DND-41 (cell line): ENCODE results near the gene DDX60.
"Not testable (repeated sequence)": the region's sequence is repeated elsewhere in the genome, so short reads cannot be mapped to it uniquely, and the experiment has no call there.

ENCODE experiments used
- ATAC-seq: fragments of 200-7000 bp; cut with Tn5 transposase; 3 replicates; pipeline ENCODE4 v1.9.1; 2021; ENCODE audit warnings: low read depth; ENCODE audit not compliant: insufficient read depth
- DNase-seq: peaks from one replicate; pipeline ENCODE4 v3.0.0-alpha.2; 2020
- H2AFZ ChIP-seq: 2 replicates; pipeline ENCODE4 v1.6.0; 2012; ENCODE audit warnings: low read depth, low read length
- H3K27ac ChIP-seq: 2 replicates; pipeline ENCODE4 v1.5.1; 2012; ENCODE audit warnings: low read length, inconsistent platforms
- H3K27me3 ChIP-seq: fragments of 200-600 bp; sonication (generic); 2 replicates; pipeline ENCODE4 v1.6.0; 2012; ENCODE audit warnings: low read length, mild to moderate bottlenecking, inconsistent platforms; ENCODE audit not compliant: insufficient read depth, poor library complexity
- H3K36me3 ChIP-seq: 2 replicates; pipeline ENCODE4 v1.5.1; 2012; ENCODE audit warnings: low read length, inconsistent platforms; ENCODE audit not compliant: insufficient read depth
- H3K4me1 ChIP-seq: 2 replicates; pipeline ENCODE4 v1.5.1; 2012; ENCODE audit warnings: mild to moderate bottlenecking, low read length; ENCODE audit not compliant: insufficient read depth
- H3K4me2 ChIP-seq: 2 replicates; pipeline ENCODE4 v1.6.0; 2012; ENCODE audit warnings: mild to moderate bottlenecking, moderate library complexity, low read length, inconsistent platforms; ENCODE audit not compliant: insufficient read depth
- H3K4me3 ChIP-seq, 2 experiments: fragments of 200-600 bp in 1 of 2; shearing (Covaris generic) in 1 of 2; 2 replicates each; pipeline ENCODE4 v1.5.1; 2012 to 2016; ENCODE audit warnings: inconsistent platforms in 2 of 2, low read length in 2 of 2, mild to moderate bottlenecking in 2 of 2, low read depth in 1 of 2, moderate library complexity in 1 of 2
- H3K79me2 ChIP-seq: 2 replicates; pipeline ENCODE4 v1.6.0; 2012; ENCODE audit warnings: low read length, inconsistent platforms; ENCODE audit not compliant: insufficient read depth
- H3K9ac ChIP-seq: 2 replicates; pipeline ENCODE4 v1.6.0; 2012; ENCODE audit warnings: low read depth, mild to moderate bottlenecking, inconsistent platforms, low read length, moderate library complexity
- H3K9me3 ChIP-seq: 2 replicates; pipeline ENCODE4 v1.5.1; 2012; ENCODE audit warnings: low read length, moderate library complexity, mild to moderate bottlenecking, inconsistent platforms; ENCODE audit not compliant: insufficient read depth, severe bottlenecking
- H4K20me1 ChIP-seq: 2 replicates; pipeline ENCODE4 v1.6.0; 2012; ENCODE audit warnings: low read length; ENCODE audit not compliant: insufficient read depth
- EZH2 ChIP-seq: IDR thresholded peaks from 3 replicates; pipeline ENCODE4 v1.6.1; 2012; ENCODE audit warnings: borderline replicate concordance, low read depth, mild to moderate bottlenecking, moderate library complexity, low read length, inconsistent platforms; ENCODE audit not compliant: severe bottlenecking
- TF ChIP-seq, protein P1 (sequence below): IDR thresholded peaks from 2 replicates; pipeline ENCODE4 v1.5.1; 2012; ENCODE audit warnings: borderline replicate concordance, low read length, moderate library complexity, mild to moderate bottlenecking; ENCODE audit not compliant: poor library complexity, severe bottlenecking; ENCODE audit errors: extremely low read depth

DDX60 gene

DNA sequence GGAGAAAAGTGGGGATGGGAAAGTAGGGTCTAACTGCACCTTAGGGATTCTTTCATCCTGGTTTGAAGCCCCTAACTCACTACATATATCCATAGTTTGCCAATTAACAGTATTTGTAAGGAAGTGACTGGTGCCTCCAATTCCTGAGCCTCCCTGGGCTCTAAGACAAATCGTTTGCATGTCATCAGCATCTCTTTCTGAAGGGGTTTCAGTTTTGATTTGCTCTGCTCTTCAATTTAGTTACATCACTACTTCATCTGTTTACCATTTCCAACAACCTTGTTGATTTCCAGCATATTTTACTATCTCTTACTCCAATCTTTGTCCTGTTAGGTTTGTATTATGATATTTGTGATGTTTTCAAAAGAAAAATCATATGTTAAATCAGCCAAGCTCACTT, 15.5 kb upstream of the DDX60 start:
- H3K27ac ChIP-seq, result no peak overlapping the region
- ATAC-seq, result no peak
- H3K9ac ChIP-seq, result no peak overlapping the region
- H3K4me1 ChIP-seq, result no peaks in the 10 kb centered on the region
- no peak overlapping the region for H2AFZ ChIP-seq
- H3K4me3 ChIP-seq, result no peak overlapping the region
- no peaks in the 10 kb centered on the region for H4K20me1 ChIP-seq
- H3K4me2 ChIP-seq, result no peak overlapping the region
- H3K79me2 ChIP-seq, result no peaks in the 10 kb centered on the region
- no peak for DNase-seq
- H3K36me3 ChIP-seq, result no peaks in the 10 kb centered on the region
- no peaks in the 10 kb centered on the region for H3K9me3 ChIP-seq
- no peak for TF ChIP-seq EZH2
- TF ChIP-seq, protein P1, sequence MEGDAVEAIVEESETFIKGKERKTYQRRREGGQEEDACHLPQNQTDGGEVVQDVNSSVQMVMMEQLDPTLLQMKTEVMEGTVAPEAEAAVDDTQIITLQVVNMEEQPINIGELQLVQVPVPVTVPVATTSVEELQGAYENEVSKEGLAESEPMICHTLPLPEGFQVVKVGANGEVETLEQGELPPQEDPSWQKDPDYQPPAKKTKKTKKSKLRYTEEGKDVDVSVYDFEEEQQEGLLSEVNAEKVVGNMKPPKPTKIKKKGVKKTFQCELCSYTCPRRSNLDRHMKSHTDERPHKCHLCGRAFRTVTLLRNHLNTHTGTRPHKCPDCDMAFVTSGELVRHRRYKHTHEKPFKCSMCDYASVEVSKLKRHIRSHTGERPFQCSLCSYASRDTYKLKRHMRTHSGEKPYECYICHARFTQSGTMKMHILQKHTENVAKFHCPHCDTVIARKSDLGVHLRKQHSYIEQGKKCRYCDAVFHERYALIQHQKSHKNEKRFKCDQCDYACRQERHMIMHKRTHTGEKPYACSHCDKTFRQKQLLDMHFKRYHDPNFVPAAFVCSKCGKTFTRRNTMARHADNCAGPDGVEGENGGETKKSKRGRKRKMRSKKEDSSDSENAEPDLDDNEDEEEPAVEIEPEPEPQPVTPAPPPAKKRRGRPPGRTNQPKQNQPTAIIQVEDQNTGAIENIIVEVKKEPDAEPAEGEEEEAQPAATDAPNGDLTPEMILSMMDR, result no peak
- H3K27me3 ChIP-seq, result no peaks in the 10 kb centered on the region

DNA sequence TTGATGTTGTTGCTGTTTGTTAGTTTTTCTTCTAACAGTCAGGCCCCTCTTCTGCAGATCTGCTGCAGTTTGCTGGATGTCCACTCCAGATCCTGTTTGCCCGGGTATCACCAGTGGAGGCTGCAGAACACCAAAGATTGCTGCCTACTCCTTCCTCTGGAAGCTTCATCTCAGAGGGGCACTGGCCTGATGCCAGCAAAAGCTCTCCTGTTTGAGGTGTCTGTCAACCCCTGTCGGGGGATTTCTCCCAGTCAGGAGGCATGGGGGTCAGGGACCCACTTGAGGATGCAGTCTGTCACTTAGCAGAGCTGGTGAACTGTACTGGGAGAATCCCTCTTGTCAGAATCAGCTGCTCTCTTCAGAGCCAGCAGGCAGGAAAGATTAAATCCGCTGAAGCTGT, 12.0 kb upstream of the DDX60 start:
- not testable (repeated sequence) for H4K20me1 ChIP-seq, ATAC-seq, H3K36me3 ChIP-seq, H3K4me3 ChIP-seq, H3K4me2 ChIP-seq, H3K4me1 ChIP-seq, H3K9me3 ChIP-seq, H3K9ac ChIP-seq, H2AFZ ChIP-seq, H3K27me3 ChIP-seq, DNase-seq, H3K27ac ChIP-seq, H3K79me2 ChIP-seq

DNA sequence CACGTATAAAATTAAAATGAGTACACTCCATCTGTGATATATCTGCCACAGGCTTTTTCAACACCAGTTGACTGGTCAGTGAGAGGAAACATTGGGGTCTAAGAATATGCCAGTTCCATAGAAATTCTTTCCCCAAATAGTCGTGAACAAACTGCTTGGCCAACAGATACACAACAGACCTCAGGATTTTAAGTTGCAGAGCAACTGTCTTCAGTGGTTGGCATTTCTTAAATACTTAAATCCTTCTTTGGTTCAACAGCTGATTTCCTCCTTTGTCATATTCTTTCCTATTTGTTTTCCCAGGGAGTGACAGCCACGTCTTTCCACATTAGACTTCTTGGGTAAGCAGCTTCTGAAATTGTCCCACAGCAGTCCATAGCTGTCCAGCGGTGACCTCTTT, 7.0 kb upstream of the DDX60 start:
- Histone ChIP-seq H3K9me3 (no peaks in the 10 kb centered on the region), H3K79me2 (no peaks in the 10 kb centered on the region), H3K4me1 (no peaks in the 10 kb centered on the region), H3K4me3 (no peak overlapping the region), H3K36me3 (no peaks in the 10 kb centered on the region), H3K9ac (no peak overlapping the region), H3K27me3 (no peaks in the 10 kb centered on the region), H3K4me2 (no peak overlapping the region), H4K20me1 (no peaks in the 10 kb centered on the region), H3K27ac (no peak overlapping the region), H2AFZ (no peak overlapping the region)
- no peak for DNase-seq
- ATAC-seq, result no peak
- TF ChIP-seq, protein P1, result no peak
- no peak for TF ChIP-seq EZH2

DNA sequence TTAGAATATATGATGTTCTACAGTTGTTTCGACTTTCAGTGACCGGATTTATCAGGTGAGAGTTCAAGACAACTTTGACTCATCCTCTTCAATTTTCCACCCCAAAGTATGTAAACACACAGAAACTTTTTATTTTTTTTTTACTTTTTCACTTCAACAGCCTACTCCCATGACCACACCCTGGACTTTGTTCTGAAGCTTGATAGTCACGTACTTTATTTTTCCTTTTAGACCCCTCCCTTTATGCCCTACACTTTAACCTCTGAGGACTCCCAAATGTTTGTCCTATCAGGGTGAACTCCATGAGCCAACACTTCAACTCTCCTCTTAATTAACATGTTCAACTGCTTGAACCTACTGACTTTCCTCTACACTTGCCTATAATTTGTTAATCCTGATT, 2.5 kb upstream of the DDX60 start:
- ATAC-seq, result no peak
- no peak overlapping the region for H3K4me3 ChIP-seq

More for the DNA sequence above, 2.5 kb upstream of the DDX60 start:
- Histone ChIP-seq H3K4me1 (peaks cover 24% of the 10 kb centered on the region), H3K9ac (no peak overlapping the region), H3K27ac (no peak overlapping the region), H3K4me2 (no peak overlapping the region), H3K36me3 (no peaks in the 10 kb centered on the region; the same call in 1 of the 2 replicates), H2AFZ (no peak overlapping the region), H3K9me3 (no peaks in the 10 kb centered on the region), H3K79me2 (0 out of 2 replicates have a peak, but pooled peaks cover 5% of the 10 kb centered on the region), H3K27me3 (no peaks in the 10 kb centered on the region), H4K20me1 (no peaks in the 10 kb centered on the region)
- TF ChIP-seq, protein P1, result no peak
- TF ChIP-seq EZH2, result no peak
- no peak for DNase-seq
